ENCODE results near the gene ANKFY1.

The ANKFY1 gene

GRCh38 chr17:4263282-4264215, at the start of gene ANKFY1:
ANKFY1 (minus strand) TSS chr17:4263979; CDS start chr17:4263941, 38 bp downstream.
- H3K27ac ChIP-seq (ENCODE audit: low read depth in 2 of 2, low read length in 2 of 2): peak within 1 kb of the TSS; percentile 61 to 79
- H3K4me3 ChIP-seq (ENCODE audit: low read length in 2 of 2): peak within 1 kb of the TSS; percentile 73 to 95
- peaks cover 0 to 2% of the 10 kb centered on the region in 2 donors for H3K9me3 ChIP-seq (ENCODE audit: control insufficient read depth in 2 of 2, low read length in 2 of 2)
- H3K36me3 ChIP-seq (ENCODE audit: control insufficient read depth in 2 of 2, insufficient read depth in 2 of 2, low read length in 2 of 2): peaks cover 3 to 8% of the 10 kb centered on the region in 2 donors
- H3K4me1 ChIP-seq (ENCODE audit: control insufficient read depth in 2 of 2, insufficient read depth in 2 of 2, low read length in 2 of 2): peaks cover 16 to 18% of the 10 kb centered on the region in 2 donors
- no peaks in the 10 kb centered on the region for H3K27me3 ChIP-seq (ENCODE audit: control insufficient read depth in 2 of 2, insufficient read depth in 2 of 2, low read length in 2 of 2)
- peak within 1 kb of the TSS; percentile 87 to 88 for H3K9ac ChIP-seq (ENCODE audit: low read depth in 1 of 2, low read length in 2 of 2)

DNA sequence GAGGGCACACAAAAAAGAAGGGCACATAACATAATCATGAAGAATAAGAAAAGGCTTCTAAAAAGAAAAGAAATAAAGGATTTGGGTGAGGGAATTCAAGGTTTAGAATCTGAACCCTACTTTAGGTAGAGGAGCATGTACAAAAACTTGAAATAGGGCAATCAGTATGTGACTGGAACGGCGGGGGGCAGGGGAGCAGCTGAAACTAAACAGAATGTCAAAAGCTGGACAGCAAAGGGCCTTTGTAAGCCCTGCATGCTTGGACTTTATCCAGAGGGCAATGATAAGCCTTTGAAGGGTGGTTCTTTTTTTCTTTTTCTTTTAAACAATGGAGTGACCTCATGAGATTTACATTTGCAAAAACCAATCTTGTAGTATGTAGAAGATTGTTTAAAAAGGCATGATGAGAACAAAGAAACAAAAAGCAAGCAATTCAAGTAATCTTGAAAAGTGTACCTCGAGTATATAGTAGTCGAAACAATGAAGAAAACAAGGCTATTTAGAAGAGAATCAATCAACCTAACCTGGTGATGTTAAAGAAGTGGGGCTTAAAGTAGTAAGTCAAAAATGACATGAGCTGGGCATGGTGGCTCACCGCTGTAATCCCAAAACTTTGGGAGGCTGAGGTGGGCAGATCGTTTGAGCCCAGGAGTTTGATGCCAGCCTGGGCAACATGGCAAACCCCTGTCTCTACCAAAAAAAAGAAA, 46.7 kb upstream of the ANKFY1 start:
- H3K4me1 ChIP-seq (ENCODE audit: control insufficient read depth in 2 of 2, insufficient read depth in 2 of 2, low read length in 2 of 2): peaks cover 7 to 8% of the 10 kb centered on the region in 2 donors

GRCh38 chr17:4309897-4310296, 46.1 kb upstream of the ANKFY1 start:
- no peaks in the 10 kb centered on the region for H3K27me3 ChIP-seq (ENCODE audit: control insufficient read depth in 2 of 2, insufficient read depth in 2 of 2, low read length in 2 of 2)
- no peak overlapping the region for H3K4me3 ChIP-seq (ENCODE audit: low read length in 2 of 2)
- no peak overlapping the region for H3K27ac ChIP-seq (ENCODE audit: low read depth in 2 of 2, low read length in 2 of 2)
- peaks cover 0 to 4% of the 10 kb centered on the region in 2 donors for H3K36me3 ChIP-seq (ENCODE audit: control insufficient read depth in 2 of 2, insufficient read depth in 2 of 2, low read length in 2 of 2)
- H3K9me3 ChIP-seq (ENCODE audit: control insufficient read depth in 2 of 2, low read length in 2 of 2): no peaks in the 10 kb centered on the region
- peaks cover 7 to 8% of the 10 kb centered on the region in 2 donors for H3K4me1 ChIP-seq (ENCODE audit: control insufficient read depth in 2 of 2, insufficient read depth in 2 of 2, low read length in 2 of 2)
- H3K9ac ChIP-seq (ENCODE audit: low read depth in 1 of 2, low read length in 2 of 2): no peak overlapping the region

More for the DNA sequence above, 46.7 kb upstream of the ANKFY1 start:
- Histone ChIP-seq H3K9me3 (ENCODE audit: control insufficient read depth in 2 of 2, low read length in 2 of 2) (no peaks in the 10 kb centered on the region), H3K4me3 (ENCODE audit: low read length in 2 of 2) (no peak overlapping the region), H3K36me3 (ENCODE audit: control insufficient read depth in 2 of 2, insufficient read depth in 2 of 2, low read length in 2 of 2) (peaks cover 0 to 4% of the 10 kb centered on the region in 2 donors), H3K9ac (ENCODE audit: low read depth in 1 of 2, low read length in 2 of 2) (no peak overlapping the region), H3K27me3 (ENCODE audit: control insufficient read depth in 2 of 2, insufficient read depth in 2 of 2, low read length in 2 of 2) (no peaks in the 10 kb centered on the region), H3K27ac (ENCODE audit: low read depth in 2 of 2, low read length in 2 of 2) (no peak overlapping the region)

- peaks cover 0 to 4% of the 10 kb centered on the region in 2 donors for H3K36me3 ChIP-seq (ENCODE audit: control insufficient read depth in 2 of 2, insufficient read depth in 2 of 2, low read length in 2 of 2)
- no peak overlapping the region for H3K4me3 ChIP-seq (ENCODE audit: low read length in 2 of 2)
- H3K9me3 ChIP-seq (ENCODE audit: control insufficient read depth in 2 of 2, low read length in 2 of 2): no peaks in the 10 kb centered on the region
- H3K27ac ChIP-seq (ENCODE audit: low read depth in 2 of 2, low read length in 2 of 2): no peak overlapping the region
- no peaks in the 10 kb centered on the region for H3K27me3 ChIP-seq (ENCODE audit: control insufficient read depth in 2 of 2, insufficient read depth in 2 of 2, low read length in 2 of 2)
- peaks cover 8 to 9% of the 10 kb centered on the region in 2 donors for H3K4me1 ChIP-seq (ENCODE audit: control insufficient read depth in 2 of 2, insufficient read depth in 2 of 2, low read length in 2 of 2)
- H3K9ac ChIP-seq (ENCODE audit: low read depth in 1 of 2, low read length in 2 of 2): no peak overlapping the region
Measured at GRCh38 chr17:4307179-4307930, 43.6 kb upstream of the ANKFY1 start.

DNA sequence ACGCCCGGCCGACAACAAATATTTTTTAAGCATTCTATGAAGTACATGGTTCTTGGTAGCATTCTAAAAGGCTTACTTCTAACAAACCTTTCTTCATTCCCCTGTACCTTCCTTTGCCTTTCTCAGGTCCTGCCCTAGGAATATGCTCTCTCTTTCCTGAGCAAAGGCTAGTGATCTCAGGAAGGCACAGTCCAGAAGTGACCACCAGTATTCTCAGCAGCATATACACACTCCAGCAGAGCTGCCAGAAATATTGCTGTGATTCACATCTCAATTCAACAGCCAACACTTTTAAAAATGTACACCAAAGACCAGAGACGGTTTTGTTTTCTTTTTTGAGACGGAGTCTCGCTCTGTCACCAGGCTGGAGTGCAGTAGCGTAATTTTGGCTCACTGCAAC, 41.4 kb upstream of the ANKFY1 start:
- no peaks in the 10 kb centered on the region for H3K9me3 ChIP-seq (ENCODE audit: control insufficient read depth in 2 of 2, low read length in 2 of 2)
- peaks cover 2% of the 10 kb centered on the region in 2 donors for H3K4me1 ChIP-seq (ENCODE audit: control insufficient read depth in 2 of 2, insufficient read depth in 2 of 2, low read length in 2 of 2)

GRCh38 chr17:4304417-4305027, 40.7 kb upstream of the ANKFY1 start:
- no peak overlapping the region for H3K4me3 ChIP-seq (ENCODE audit: low read length in 2 of 2)
- H3K27ac ChIP-seq (ENCODE audit: low read depth in 2 of 2, low read length in 2 of 2): no peak overlapping the region
- no peak overlapping the region for H3K9ac ChIP-seq (ENCODE audit: low read depth in 1 of 2, low read length in 2 of 2)
- H3K4me1 ChIP-seq (ENCODE audit: control insufficient read depth in 2 of 2, insufficient read depth in 2 of 2, low read length in 2 of 2): peaks cover 0 to 2% of the 10 kb centered on the region in 2 donors
- no peaks in the 10 kb centered on the region for H3K9me3 ChIP-seq (ENCODE audit: control insufficient read depth in 2 of 2, low read length in 2 of 2)
- H3K36me3 ChIP-seq (ENCODE audit: control insufficient read depth in 2 of 2, insufficient read depth in 2 of 2, low read length in 2 of 2): peaks cover 6 to 8% of the 10 kb centered on the region in 2 donors
- no peaks in the 10 kb centered on the region for H3K27me3 ChIP-seq (ENCODE audit: control insufficient read depth in 2 of 2, insufficient read depth in 2 of 2, low read length in 2 of 2)

More for the DNA sequence above, 41.4 kb upstream of the ANKFY1 start:
- Histone ChIP-seq H3K36me3 (ENCODE audit: control insufficient read depth in 2 of 2, insufficient read depth in 2 of 2, low read length in 2 of 2) (peaks cover 6 to 8% of the 10 kb centered on the region in 2 donors), H3K4me3 (ENCODE audit: low read length in 2 of 2) (no peak overlapping the region), H3K27me3 (ENCODE audit: control insufficient read depth in 2 of 2, insufficient read depth in 2 of 2, low read length in 2 of 2) (no peaks in the 10 kb centered on the region), H3K9ac (ENCODE audit: low read depth in 1 of 2, low read length in 2 of 2) (no peak overlapping the region), H3K27ac (ENCODE audit: low read depth in 2 of 2, low read length in 2 of 2) (no peak overlapping the region)

GRCh38 chr17:4301066-4301465, 37.3 kb upstream of the ANKFY1 start:
- Histone ChIP-seq H3K4me1 (ENCODE audit: control insufficient read depth in 2 of 2, insufficient read depth in 2 of 2, low read length in 2 of 2) (peaks cover 0 to 2% of the 10 kb centered on the region in 2 donors), H3K36me3 (ENCODE audit: control insufficient read depth in 2 of 2, insufficient read depth in 2 of 2, low read length in 2 of 2) (peaks cover 6 to 14% of the 10 kb centered on the region in 2 donors), H3K9ac (ENCODE audit: low read depth in 1 of 2, low read length in 2 of 2) (no peak overlapping the region), H3K27me3 (ENCODE audit: control insufficient read depth in 2 of 2, insufficient read depth in 2 of 2, low read length in 2 of 2) (no peaks in the 10 kb centered on the region), H3K4me3 (ENCODE audit: low read length in 2 of 2) (no peak overlapping the region), H3K9me3 (ENCODE audit: control insufficient read depth in 2 of 2, low read length in 2 of 2) (no peaks in the 10 kb centered on the region), H3K27ac (ENCODE audit: low read depth in 2 of 2, low read length in 2 of 2) (no peak overlapping the region)

- Histone ChIP-seq H3K9ac (ENCODE audit: low read depth in 1 of 2, low read length in 2 of 2) (no peak overlapping the region), H3K4me1 (ENCODE audit: control insufficient read depth in 2 of 2, insufficient read depth in 2 of 2, low read length in 2 of 2) (no peaks in the 10 kb centered on the region), H3K36me3 (ENCODE audit: control insufficient read depth in 2 of 2, insufficient read depth in 2 of 2, low read length in 2 of 2) (peaks cover 8 to 14% of the 10 kb centered on the region in 2 donors), H3K27me3 (ENCODE audit: control insufficient read depth in 2 of 2, insufficient read depth in 2 of 2, low read length in 2 of 2) (no peaks in the 10 kb centered on the region), H3K27ac (ENCODE audit: low read depth in 2 of 2, low read length in 2 of 2) (no peak overlapping the region), H3K4me3 (ENCODE audit: low read length in 2 of 2) (no peak overlapping the region), H3K9me3 (ENCODE audit: control insufficient read depth in 2 of 2, low read length in 2 of 2) (no peaks in the 10 kb centered on the region)
Measured at GRCh38 chr17:4297351-4297750, 33.6 kb upstream of the ANKFY1 start.

DNA sequence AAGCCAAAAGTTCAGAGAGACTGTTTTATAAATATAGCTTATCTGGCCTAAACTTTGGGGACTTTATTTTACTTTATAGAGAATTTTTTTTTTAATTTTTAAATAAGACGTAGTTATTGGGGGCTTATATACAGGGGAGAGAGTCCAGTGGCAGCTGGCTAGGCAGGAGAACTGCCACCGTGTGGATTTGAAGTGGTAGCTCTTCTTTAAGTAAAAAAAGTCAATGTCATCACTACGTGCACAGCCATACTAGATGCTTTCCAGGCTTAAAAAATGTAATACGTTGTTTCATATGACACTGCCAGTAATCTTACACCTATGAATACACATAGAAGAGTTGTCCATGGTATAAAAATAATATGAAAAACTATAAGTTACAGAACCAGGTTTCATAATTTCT, 31.9 kb upstream of the ANKFY1 start:
- Histone ChIP-seq H3K27me3 (ENCODE audit: control insufficient read depth in 2 of 2, insufficient read depth in 2 of 2, low read length in 2 of 2) (no peaks in the 10 kb centered on the region), H3K4me1 (ENCODE audit: control insufficient read depth in 2 of 2, insufficient read depth in 2 of 2, low read length in 2 of 2) (no peaks in the 10 kb centered on the region), H3K4me3 (ENCODE audit: low read length in 2 of 2) (no peak overlapping the region), H3K36me3 (ENCODE audit: control insufficient read depth in 2 of 2, insufficient read depth in 2 of 2, low read length in 2 of 2) (peaks cover 2 to 10% of the 10 kb centered on the region in 2 donors), H3K27ac (ENCODE audit: low read depth in 2 of 2, low read length in 2 of 2) (no peak overlapping the region), H3K9ac (ENCODE audit: low read depth in 1 of 2, low read length in 2 of 2) (no peak overlapping the region), H3K9me3 (ENCODE audit: control insufficient read depth in 2 of 2, low read length in 2 of 2) (no peaks in the 10 kb centered on the region)
